SK-N-SH (cell line): ENCODE results near the gene C19orf44. TPM values are rescaled to one million over a fixed set of nuclear protein-coding genes. Genes with fewer than 3 reads are reported as not detected.

Experiments used
- CTCF ChIA-PET: fragments of 300-600, 350-600 bp; formaldehyde crosslinking; extraction: SDS; loops from one replicate; lab custom pipeline; 2021; lab: Yijun Ruan, JAX
- POLR2A ChIA-PET: fragments of 350-600 bp; sonication (Branson Sonifier 250); formaldehyde crosslinking; extraction: SDS; loops from one replicate; lab custom pipeline; 2020; ENCODE audit warnings: antibody characterized with exemption, inconsistent platforms; lab: Yijun Ruan, JAX
- DNase-seq: peaks from one replicate; pipeline ENCODE4 v3.0.0; 2012
- H2AFZ ChIP-seq: fragments of 200-600 bp; sonication (generic); 2 replicates; pipeline ENCODE4 v1.8.1; 2016; ENCODE audit warnings: antibody characterized with exemption, mild to moderate bottlenecking, low read depth
- H3F3A ChIP-seq: fragments of 200-600 bp; sonication (generic); replicated peaks from 2 replicates; pipeline ENCODE3; 2016; ENCODE audit warnings: antibody characterized with exemption, mild to moderate bottlenecking; ENCODE audit not compliant: insufficient read depth
- H3K27ac ChIP-seq, 2 experiments: fragments of 200-500 bp in 1 of 2; fragments of 200-600 bp in 1 of 2; sonication (Bioruptor generic) in 1 of 2; sonication (generic), shearing (Covaris generic) in 1 of 2; 2 replicates each; pipeline versions ENCODE4 v1.5.1 to v1.6.1; 2014 to 2016; ENCODE audit warnings: low read depth in 2 of 2, inconsistent platforms in 1 of 2, low read length in 1 of 2, mild to moderate bottlenecking in 1 of 2, mixed read lengths in 1 of 2
- H3K27me3 ChIP-seq: fragments of 200-600 bp; sonication (generic), shearing (Covaris generic); 2 replicates; pipeline ENCODE4 v1.6.1; 2016; ENCODE audit warnings: mixed run types; ENCODE audit not compliant: insufficient read depth
- H3K36me3 ChIP-seq, 2 experiments: fragments of 200-500 bp in 1 of 2; fragments of 200-600 bp in 1 of 2; sonication (Bioruptor generic) in 1 of 2; sonication (generic) in 1 of 2; replicated peaks in 1 of 2; 2 replicates each; pipeline versions ENCODE3 to v1.5.1; 2014 to 2016; ENCODE audit warnings: low read length in 1 of 2, mild to moderate bottlenecking in 1 of 2; ENCODE audit not compliant: insufficient read depth in 2 of 2, control insufficient read depth in 1 of 2
- H3K4me1 ChIP-seq, 2 experiments: fragments of 200-500 bp in 1 of 2; fragments of 200-600 bp in 1 of 2; sonication (Bioruptor generic) in 1 of 2; sonication (generic), shearing (Covaris generic) in 1 of 2; 2 replicates each; pipeline versions ENCODE4 v1.5.1 to v1.6.1; 2014 to 2016; ENCODE audit warnings: low read depth in 1 of 2, low read length in 1 of 2, mixed run types in 1 of 2; ENCODE audit not compliant: insufficient read depth in 2 of 2, control insufficient read depth in 1 of 2
- H3K4me2 ChIP-seq: fragments of 200-600 bp; sonication (generic), shearing (Covaris generic); 2 replicates; pipeline ENCODE4 v1.6.1; 2017; ENCODE audit warnings: mixed run types
- H3K4me3 ChIP-seq, 2 experiments: fragments of 200-500 bp in 1 of 2; fragments of 200-600 bp in 1 of 2; sonication (Bioruptor generic) in 1 of 2; sonication (generic), shearing (Covaris generic) in 1 of 2; 2 replicates each; pipeline versions ENCODE4 v1.5.1 to v1.8.1; 2014 to 2016; ENCODE audit warnings: low read depth in 2 of 2, inconsistent platforms in 1 of 2, low read length in 1 of 2, mild to moderate bottlenecking in 1 of 2, mixed read lengths in 1 of 2, moderate library complexity in 1 of 2
- H3K79me2 ChIP-seq: fragments of 200-600 bp; sonication (generic); 2 replicates; pipeline ENCODE4 v1.8.1; 2017; ENCODE audit warnings: mild to moderate bottlenecking; ENCODE audit not compliant: insufficient read depth
- H3K9ac ChIP-seq: fragments of 200-600 bp; sonication (generic); 2 replicates; pipeline ENCODE4 v1.6.1; 2017; ENCODE audit warnings: mixed run types
- H3K9me2 ChIP-seq: fragments of 200-600 bp; sonication (generic); 2 replicates; pipeline ENCODE4 v1.6.1; 2017; ENCODE audit warnings: mixed run types
- H3K9me3 ChIP-seq: fragments of 200-600 bp; sonication (generic); 2 replicates; pipeline ENCODE4 v1.6.1; 2017; ENCODE audit warnings: mixed run types, mild to moderate bottlenecking, moderate library complexity
- H4K20me1 ChIP-seq: fragments of 200-600 bp; sonication (generic); 2 replicates; pipeline ENCODE4 v1.6.1; 2017; ENCODE audit warnings: mild to moderate bottlenecking, mixed run types; ENCODE audit not compliant: insufficient read depth
- CTCF ChIP-seq: fragments of 200-600 bp; sonication (generic); IDR thresholded peaks from 2 replicates; pipeline ENCODE4 v1.6.1; 2017; ENCODE audit warnings: antibody characterized with exemption, mild to moderate bottlenecking, moderate library complexity
- ELF1 ChIP-seq: IDR thresholded peaks from 2 replicates; pipeline ENCODE4 v1.4.0; 2012
- EP300 ChIP-seq, 2 experiments: IDR thresholded peaks; 2 replicates each; pipeline versions ENCODE4 v1.4.0 to v1.6.1; 2012; ENCODE audit warnings: borderline replicate concordance in 1 of 2, low read depth in 1 of 2, low read length in 1 of 2
- EZH2phosphoT487 ChIP-seq: fragments of 200-600 bp; sonication (generic); IDR thresholded peaks from 2 replicates; pipeline ENCODE4 v1.6.1; 2017; ENCODE audit warnings: low read depth, mixed run types, mild to moderate bottlenecking, antibody characterized with exemption, moderate library complexity, borderline replicate concordance
- FOSL2 ChIP-seq: IDR thresholded peaks from 2 replicates; pipeline ENCODE4 v1.4.0; 2012; ENCODE audit warnings: low read depth, mild to moderate bottlenecking, moderate library complexity, borderline replicate concordance
- FOXJ3 ChIP-seq: sonication (generic); formaldehyde crosslinking; IDR thresholded peaks from 2 replicates; pipeline ENCODE4 v1.5.1; 2020; ENCODE audit warnings: mild to moderate bottlenecking, missing genetic modification reagents
- GATA2 ChIP-seq: sonication (generic); formaldehyde crosslinking; IDR thresholded peaks from 2 replicates; pipeline ENCODE4 v1.5.0; 2020; ENCODE audit warnings: mild to moderate bottlenecking, missing genetic modification reagents
- JUND ChIP-seq: IDR thresholded peaks from 2 replicates; pipeline ENCODE4 v1.4.0; 2012
- MEF2A ChIP-seq: IDR thresholded peaks from 2 replicates; pipeline ENCODE4 v1.4.0; 2012; ENCODE audit warnings: low read depth, borderline replicate concordance
- NRF1 ChIP-seq: IDR thresholded peaks from 2 replicates; pipeline ENCODE4 v1.6.1; 2012; ENCODE audit warnings: low read depth, mild to moderate bottlenecking, low read length
- PBX3 ChIP-seq: IDR thresholded peaks from 2 replicates; pipeline ENCODE4; 2012
- POLR2AphosphoS5 ChIP-seq: IDR thresholded peaks from 2 replicates; pipeline ENCODE4 v1.6.1; 2012; ENCODE audit warnings: low read depth, low read length
- RAD21 ChIP-seq: IDR thresholded peaks from 2 replicates; pipeline ENCODE4 v1.6.1; 2012; ENCODE audit warnings: mild to moderate bottlenecking, low read length
- RCOR1 ChIP-seq: fragments of 150-350 bp; IDR thresholded peaks from 2 replicates; pipeline ENCODE4 v1.6.1; 2017; ENCODE audit warnings: antibody characterized with exemption, low read length
- RFX5 ChIP-seq: IDR thresholded peaks from 2 replicates; pipeline ENCODE4 v1.6.1; 2012; ENCODE audit warnings: mild to moderate bottlenecking, improper control_type of control experiment, low read length
- TEAD4 ChIP-seq: IDR thresholded peaks from 2 replicates; pipeline ENCODE4 v1.4.0; 2012; ENCODE audit warnings: mild to moderate bottlenecking, borderline replicate concordance; ENCODE audit not compliant: insufficient read depth
- YY1 ChIP-seq: IDR thresholded peaks from 2 replicates; pipeline ENCODE4 v1.4.0; 2012; ENCODE audit warnings: low read depth, mild to moderate bottlenecking
- WGBS: methylation state at CpG from one replicate; pipeline ENCODE4 v1.1.6; 2017; ENCODE audit warnings: low lambda C conversion rate; 5-methylcytosine and 5-hydroxymethylcytosine counted together
- polyA plus RNA-seq, 3 experiments: library from polyadenylated mRNA; depleted of rRNA; stranded (reverse); fragments of >200 nt; gene quantifications; 2 replicates each; pipeline ENCODE4 v1.2.3, GENCODE V29; 2012
- TF ChIP-seq, protein P1 (sequence below): IDR thresholded peaks from 2 replicates; pipeline ENCODE4 v1.6.1; 2012; ENCODE audit warnings: mild to moderate bottlenecking, low read depth, low read length, moderate library complexity
- TF ChIP-seq, protein P2 (sequence below): IDR thresholded peaks from 2 replicates; pipeline ENCODE4 v1.4.0; 2012; ENCODE audit warnings: low read depth, borderline replicate concordance
- TF ChIP-seq, protein P3 (sequence below): fragments of 150-350 bp; IDR thresholded peaks from 2 replicates; pipeline ENCODE4 v1.6.1; 2017; ENCODE audit warnings: antibody characterized with exemption, low read length, low read depth, borderline replicate concordance

The C19orf44 gene
- polyA plus RNA-seq, 1 of the 3 experiments (the other 2 are of a cell fraction): 6.0 TPM

- ChIA-PET CTCF (interaction anchor here (1.1 to 2.2 kb wide), 3 partner anchors 10 to 75 kb away, joined by 3 to 12 read pairs (median 6); no protein-coding TSS in a partner anchor), POLR2A (interaction anchor here (0.6 to 1.8 kb wide), 4 partner anchors 12 to 86 kb away, joined by 3 to 5 read pairs (median 4); no protein-coding TSS in a partner anchor)
- no peak for DNase-seq
- Histone ChIP-seq H3K4me2 (no peak overlapping the region), H3K9me3 (no peaks in the 10 kb centered on the region), H3F3A (peaks cover 6% of the 10 kb centered on the region), H3K36me3 (peaks cover 19 to 64% of the 10 kb centered on the region in 2 experiments), H4K20me1 (0 out of 2 replicates have a peak, but pooled peaks cover 8% of the 10 kb centered on the region), H3K4me1 (no peaks in the 10 kb centered on the region), H3K9me2 (no peaks in the 10 kb centered on the region), H3K4me3 (no peak overlapping the region), H3K79me2 (no peaks in the 10 kb centered on the region), H3K9ac (no peak overlapping the region), H2AFZ (no peak overlapping the region), H3K27ac (no peak overlapping the region), H3K27me3 (no peaks in the 10 kb centered on the region)
- 87% methylated on average over 13 of the region's 14 CpGs for WGBS
- TF ChIP-seq, protein P1, sequence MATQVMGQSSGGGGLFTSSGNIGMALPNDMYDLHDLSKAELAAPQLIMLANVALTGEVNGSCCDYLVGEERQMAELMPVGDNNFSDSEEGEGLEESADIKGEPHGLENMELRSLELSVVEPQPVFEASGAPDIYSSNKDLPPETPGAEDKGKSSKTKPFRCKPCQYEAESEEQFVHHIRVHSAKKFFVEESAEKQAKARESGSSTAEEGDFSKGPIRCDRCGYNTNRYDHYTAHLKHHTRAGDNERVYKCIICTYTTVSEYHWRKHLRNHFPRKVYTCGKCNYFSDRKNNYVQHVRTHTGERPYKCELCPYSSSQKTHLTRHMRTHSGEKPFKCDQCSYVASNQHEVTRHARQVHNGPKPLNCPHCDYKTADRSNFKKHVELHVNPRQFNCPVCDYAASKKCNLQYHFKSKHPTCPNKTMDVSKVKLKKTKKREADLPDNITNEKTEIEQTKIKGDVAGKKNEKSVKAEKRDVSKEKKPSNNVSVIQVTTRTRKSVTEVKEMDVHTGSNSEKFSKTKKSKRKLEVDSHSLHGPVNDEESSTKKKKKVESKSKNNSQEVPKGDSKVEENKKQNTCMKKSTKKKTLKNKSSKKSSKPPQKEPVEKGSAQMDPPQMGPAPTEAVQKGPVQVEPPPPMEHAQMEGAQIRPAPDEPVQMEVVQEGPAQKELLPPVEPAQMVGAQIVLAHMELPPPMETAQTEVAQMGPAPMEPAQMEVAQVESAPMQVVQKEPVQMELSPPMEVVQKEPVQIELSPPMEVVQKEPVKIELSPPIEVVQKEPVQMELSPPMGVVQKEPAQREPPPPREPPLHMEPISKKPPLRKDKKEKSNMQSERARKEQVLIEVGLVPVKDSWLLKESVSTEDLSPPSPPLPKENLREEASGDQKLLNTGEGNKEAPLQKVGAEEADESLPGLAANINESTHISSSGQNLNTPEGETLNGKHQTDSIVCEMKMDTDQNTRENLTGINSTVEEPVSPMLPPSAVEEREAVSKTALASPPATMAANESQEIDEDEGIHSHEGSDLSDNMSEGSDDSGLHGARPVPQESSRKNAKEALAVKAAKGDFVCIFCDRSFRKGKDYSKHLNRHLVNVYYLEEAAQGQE: no peak
- TF ChIP-seq JUND: no peak
- TF ChIP-seq POLR2AphosphoS5: no peak; the same call in 1 of the 2 replicates
- no peak for TF ChIP-seq RFX5
- TF ChIP-seq MEF2A: no peak
- no peak for TF ChIP-seq YY1
- TF ChIP-seq RCOR1: no peak
- no peak for TF ChIP-seq PBX3
- TF ChIP-seq NRF1: no peak
- TF ChIP-seq ELF1: no peak
- no peak for TF ChIP-seq CTCF
- TF ChIP-seq, protein P2, sequence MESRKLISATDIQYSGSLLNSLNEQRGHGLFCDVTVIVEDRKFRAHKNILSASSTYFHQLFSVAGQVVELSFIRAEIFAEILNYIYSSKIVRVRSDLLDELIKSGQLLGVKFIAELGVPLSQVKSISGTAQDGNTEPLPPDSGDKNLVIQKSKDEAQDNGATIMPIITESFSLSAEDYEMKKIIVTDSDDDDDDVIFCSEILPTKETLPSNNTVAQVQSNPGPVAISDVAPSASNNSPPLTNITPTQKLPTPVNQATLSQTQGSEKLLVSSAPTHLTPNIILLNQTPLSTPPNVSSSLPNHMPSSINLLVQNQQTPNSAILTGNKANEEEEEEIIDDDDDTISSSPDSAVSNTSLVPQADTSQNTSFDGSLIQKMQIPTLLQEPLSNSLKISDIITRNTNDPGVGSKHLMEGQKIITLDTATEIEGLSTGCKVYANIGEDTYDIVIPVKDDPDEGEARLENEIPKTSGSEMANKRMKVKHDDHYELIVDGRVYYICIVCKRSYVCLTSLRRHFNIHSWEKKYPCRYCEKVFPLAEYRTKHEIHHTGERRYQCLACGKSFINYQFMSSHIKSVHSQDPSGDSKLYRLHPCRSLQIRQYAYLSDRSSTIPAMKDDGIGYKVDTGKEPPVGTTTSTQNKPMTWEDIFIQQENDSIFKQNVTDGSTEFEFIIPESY: no peak
- TF ChIP-seq, protein P3, sequence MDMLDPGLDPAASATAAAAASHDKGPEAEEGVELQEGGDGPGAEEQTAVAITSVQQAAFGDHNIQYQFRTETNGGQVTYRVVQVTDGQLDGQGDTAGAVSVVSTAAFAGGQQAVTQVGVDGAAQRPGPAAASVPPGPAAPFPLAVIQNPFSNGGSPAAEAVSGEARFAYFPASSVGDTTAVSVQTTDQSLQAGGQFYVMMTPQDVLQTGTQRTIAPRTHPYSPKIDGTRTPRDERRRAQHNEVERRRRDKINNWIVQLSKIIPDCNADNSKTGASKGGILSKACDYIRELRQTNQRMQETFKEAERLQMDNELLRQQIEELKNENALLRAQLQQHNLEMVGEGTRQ: no peak
- no peak for TF ChIP-seq EZH2phosphoT487
- no peak for TF ChIP-seq FOSL2
- no peak for TF ChIP-seq FOXJ3 (CRISPR knock-in tag)
- TF ChIP-seq RAD21: no peak
- TF ChIP-seq EP300 (IDR thresholded peaks at IDR 0.05; ENCODE audit: borderline replicate concordance in 1 of 2, low read depth in 1 of 2, low read length in 1 of 2): no peak
- no peak for TF ChIP-seq GATA2 (CRISPR knock-in tag)
- TF ChIP-seq TEAD4: no peak
Observed at GRCh38 chr19:16516923-16517610, 20.9 kb downstream of the C19orf44 start.
